GM12875 (cell line): ENCODE results near the gene FZR1.
A peak's percentile ranks its signal among the peaks of the same experiment; 100 is the strongest.
"Not testable (repeated sequence)": the region's sequence is repeated elsewhere in the genome, so short reads cannot be mapped to it uniquely, and the experiment has no call there.

ENCODE experiments used
- H3K4me3 ChIP-seq: one replicate; pipeline ENCODE4 v1.5.1; 2011; ENCODE audit warnings: low read depth, low read length, control low read depth
- TF ChIP-seq, protein P1 (sequence below): IDR thresholded peaks from 2 replicates; pipeline ENCODE4 v1.5.1; 2011; ENCODE audit warnings: low read depth, mild to moderate bottlenecking, control low read depth, inconsistent platforms, low read length, moderate library complexity, borderline replicate concordance; ENCODE audit not compliant: insufficient read depth

The FZR1 gene

GRCh38 chr19:3555653-3556422, 49.7 kb downstream of the FZR1 start:
- TF ChIP-seq, protein P1, sequence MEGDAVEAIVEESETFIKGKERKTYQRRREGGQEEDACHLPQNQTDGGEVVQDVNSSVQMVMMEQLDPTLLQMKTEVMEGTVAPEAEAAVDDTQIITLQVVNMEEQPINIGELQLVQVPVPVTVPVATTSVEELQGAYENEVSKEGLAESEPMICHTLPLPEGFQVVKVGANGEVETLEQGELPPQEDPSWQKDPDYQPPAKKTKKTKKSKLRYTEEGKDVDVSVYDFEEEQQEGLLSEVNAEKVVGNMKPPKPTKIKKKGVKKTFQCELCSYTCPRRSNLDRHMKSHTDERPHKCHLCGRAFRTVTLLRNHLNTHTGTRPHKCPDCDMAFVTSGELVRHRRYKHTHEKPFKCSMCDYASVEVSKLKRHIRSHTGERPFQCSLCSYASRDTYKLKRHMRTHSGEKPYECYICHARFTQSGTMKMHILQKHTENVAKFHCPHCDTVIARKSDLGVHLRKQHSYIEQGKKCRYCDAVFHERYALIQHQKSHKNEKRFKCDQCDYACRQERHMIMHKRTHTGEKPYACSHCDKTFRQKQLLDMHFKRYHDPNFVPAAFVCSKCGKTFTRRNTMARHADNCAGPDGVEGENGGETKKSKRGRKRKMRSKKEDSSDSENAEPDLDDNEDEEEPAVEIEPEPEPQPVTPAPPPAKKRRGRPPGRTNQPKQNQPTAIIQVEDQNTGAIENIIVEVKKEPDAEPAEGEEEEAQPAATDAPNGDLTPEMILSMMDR = no peak
- peak overlapping the region; percentile 91 for H3K4me3 ChIP-seq

- TF ChIP-seq, protein P1 = no peak
- H3K4me3 ChIP-seq = peak overlapping the region; percentile 91
These were observed 50.4 kb downstream of the FZR1 start for GRCh38 chr19:3556423-3556977.

DNA sequence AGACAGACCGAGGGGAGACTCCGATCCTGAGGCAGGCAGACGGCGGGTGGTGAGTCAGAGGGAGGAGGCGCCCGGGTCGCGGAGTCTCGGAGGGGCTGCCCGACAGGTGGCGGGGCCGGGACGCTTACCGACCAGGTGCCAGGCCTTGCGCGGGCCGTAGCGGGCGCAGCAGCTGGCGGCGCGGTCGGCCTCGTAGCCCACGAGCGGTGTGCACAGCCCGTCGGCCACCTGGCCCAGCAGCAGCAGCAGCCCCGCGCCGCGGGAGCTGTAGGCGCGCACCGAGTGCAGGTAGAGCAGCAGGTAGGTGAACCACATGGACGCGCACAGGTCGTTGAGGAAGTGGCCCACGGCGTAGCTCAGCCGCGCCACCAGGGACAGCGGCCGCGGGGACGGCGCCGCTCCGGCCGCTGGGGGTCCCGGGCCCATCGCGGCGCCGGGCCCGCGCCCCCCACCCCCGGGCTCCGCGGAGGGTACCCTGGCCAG, 50.9 kb downstream of the FZR1 start:
- TF ChIP-seq, protein P1 = 0 out of 2 replicates have a peak, but pooled peaks have one; percentile 8
- peak overlapping the region; percentile 91 for H3K4me3 ChIP-seq

GRCh38 chr19:3557461-3558248, 51.5 kb downstream of the FZR1 start, which contains the start of gene MFSD12:
TSS of gene MFSD12 (minus strand) at chr19:3557586. CDS start at chr19:3557403, 183 bp downstream.
- peak within 1 kb of the TSS; percentile 91 for H3K4me3 ChIP-seq
- TF ChIP-seq, protein P1 = no peak

DNA sequence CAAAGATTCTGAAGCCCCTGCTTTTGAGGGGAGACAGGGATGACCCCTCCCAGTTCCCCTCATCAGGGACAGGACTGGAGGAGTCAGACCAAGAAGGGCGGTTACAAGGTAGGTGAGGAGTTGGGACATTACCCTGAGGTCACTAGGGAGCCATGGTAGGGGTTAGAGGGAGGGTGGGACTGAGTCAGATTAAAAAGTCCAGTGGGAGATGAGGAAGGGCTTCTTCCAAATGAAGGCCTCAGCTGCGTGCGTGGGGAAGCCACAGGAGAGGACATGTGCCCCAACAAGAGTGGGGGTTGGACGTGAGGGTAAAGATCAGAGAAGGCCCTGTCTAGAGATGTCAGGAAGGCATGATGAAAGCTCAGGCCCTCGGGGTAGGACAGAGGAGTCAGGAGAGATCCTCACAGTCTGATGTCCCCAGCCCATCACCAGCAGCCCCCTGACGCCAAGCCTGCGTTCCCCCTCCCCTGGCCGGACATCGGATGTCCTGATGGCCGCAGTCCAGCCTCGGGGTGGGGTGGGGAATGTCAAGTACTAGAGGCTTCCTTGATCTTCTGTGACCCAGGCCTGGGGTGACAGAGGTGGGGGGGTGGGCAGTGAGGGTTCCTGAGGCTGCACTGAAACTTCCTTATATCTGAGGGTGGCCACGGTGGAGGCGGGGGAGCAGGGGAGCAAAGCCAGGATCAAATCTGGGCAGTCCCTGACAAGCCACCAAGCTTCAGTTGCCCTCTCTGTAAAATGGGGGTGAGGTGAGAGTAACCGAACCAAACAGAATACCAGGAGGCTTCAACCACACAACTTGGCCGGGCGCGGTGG, 57.8 kb downstream of the FZR1 start:
- TF ChIP-seq, protein P1 = no peak
- no peak overlapping the region for H3K4me3 ChIP-seq

DNA sequence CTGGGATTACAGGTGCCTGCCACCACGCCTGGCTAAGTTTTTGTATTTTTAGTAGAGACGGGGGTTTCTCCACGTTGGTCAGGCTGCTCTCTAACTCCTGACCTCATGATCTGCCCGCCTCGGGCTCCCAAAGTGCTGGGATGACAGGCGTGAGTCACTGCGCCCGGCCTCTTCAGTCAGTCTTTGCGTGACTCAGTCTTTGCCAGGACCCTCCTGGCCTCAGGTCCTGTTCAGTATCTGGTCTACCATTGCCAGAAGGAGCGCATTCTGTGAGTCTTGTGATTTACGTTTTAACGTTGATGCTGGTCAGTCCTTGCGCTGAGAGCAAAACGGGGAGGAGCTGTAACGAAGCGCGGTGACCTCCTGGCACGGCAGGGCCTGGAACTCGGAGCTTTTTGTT, 59.0 kb downstream of the FZR1 start:
- H3K4me3 ChIP-seq = no peak overlapping the region
- TF ChIP-seq, protein P1 = no peak

DNA sequence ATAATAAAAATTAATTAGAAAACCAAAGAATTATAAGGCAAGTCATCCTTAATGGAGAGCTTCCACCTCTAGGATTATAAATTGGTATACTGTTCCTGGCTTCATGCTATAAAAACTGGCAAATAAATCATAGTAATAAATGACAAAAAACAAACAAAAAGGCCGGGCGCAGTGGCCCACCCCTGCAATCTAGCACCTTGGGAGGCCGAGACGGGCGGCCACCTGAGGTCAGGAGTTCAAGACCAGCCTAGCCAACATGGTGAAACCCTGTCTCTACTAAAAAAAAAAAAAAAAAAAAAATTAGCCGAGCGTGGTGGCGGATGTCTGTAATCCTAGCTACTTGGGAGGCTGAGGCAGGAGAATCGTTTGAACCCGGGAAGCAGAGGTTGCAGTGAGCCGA, 63.9 kb downstream of the FZR1 start:
- H3K4me3 ChIP-seq = not testable (repeated sequence)
